ENCODE measurements around the gene LGR4. TPM values are rescaled to one million over a fixed set of nuclear protein-coding genes. Genes with fewer than 3 reads are reported as not detected.
"Not testable (repeated sequence)": the region's sequence is repeated elsewhere in the genome, so short reads cannot be mapped to it uniquely, and the experiment has no call there.

Gene LGR4
- total RNA-seq, 1 donor from 2014 or later = 154 TPM

DNA sequence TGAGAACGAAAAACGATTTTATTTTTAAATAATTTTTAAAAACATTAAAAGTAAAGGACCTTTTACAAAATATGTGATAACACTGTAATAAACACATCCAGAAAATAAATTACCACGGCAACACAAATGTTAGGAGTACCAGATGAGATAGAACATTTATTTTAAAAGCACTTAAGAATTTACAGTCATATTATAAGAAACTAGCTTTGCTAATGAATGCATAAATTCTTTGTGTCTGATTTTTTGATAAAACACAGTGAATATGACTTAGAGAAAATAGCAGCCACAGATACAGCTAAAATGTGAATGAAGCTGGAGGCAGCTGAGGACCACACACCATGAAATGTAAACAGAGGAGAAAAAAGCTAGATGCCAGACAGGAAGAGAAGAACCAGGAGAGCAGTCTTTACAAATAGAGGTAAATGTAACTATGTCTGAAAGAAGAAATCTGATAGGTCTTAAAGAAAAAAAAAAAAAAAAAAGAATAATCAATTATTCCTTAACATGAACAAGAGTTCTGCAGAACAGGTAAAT is 124.2 kb downstream of the LGR4 start:
- Mint-ChIP-seq H3K4me3 (ENCODE audit: low read depth) (no peak overlapping the region), H3K9me3 (ENCODE audit: low read depth) (no peaks in the 10 kb centered on the region), H3K27ac (peak overlapping the region; percentile 12), H3K36me3 (ENCODE audit: insufficient read depth) (peaks cover 15% of the 10 kb centered on the region), H3K27me3 (no peaks in the 10 kb centered on the region), H3K4me1 (ENCODE audit: low read depth) (peaks cover 33% of the 10 kb centered on the region)
- no peak for TF ChIP-seq CTCF (IDR thresholded peaks at IDR 0.05; ENCODE audit: unreplicated experiment)
- no peak for DNase-seq (ENCODE audit: low spot score, unreplicated experiment)

- H3K27me3 Mint-ChIP-seq = no peaks in the 10 kb centered on the region
- peaks cover 14% of the 10 kb centered on the region for H3K36me3 Mint-ChIP-seq (ENCODE audit: insufficient read depth)
- peaks cover 33% of the 10 kb centered on the region for H3K4me1 Mint-ChIP-seq (ENCODE audit: low read depth)
- no peaks in the 10 kb centered on the region for H3K9me3 Mint-ChIP-seq (ENCODE audit: low read depth)
- peak overlapping the region; percentile 90 for H3K27ac Mint-ChIP-seq
- peak overlapping the region; percentile 30 for H3K4me3 Mint-ChIP-seq (ENCODE audit: low read depth)
- DNase-seq (ENCODE audit: low spot score, unreplicated experiment) = no peak
- TF ChIP-seq CTCF (IDR thresholded peaks at IDR 0.05; ENCODE audit: unreplicated experiment) = no peak
Measured at GRCh38 chr11:27347359-27348339, 124.9 kb downstream of the LGR4 start.

DNA sequence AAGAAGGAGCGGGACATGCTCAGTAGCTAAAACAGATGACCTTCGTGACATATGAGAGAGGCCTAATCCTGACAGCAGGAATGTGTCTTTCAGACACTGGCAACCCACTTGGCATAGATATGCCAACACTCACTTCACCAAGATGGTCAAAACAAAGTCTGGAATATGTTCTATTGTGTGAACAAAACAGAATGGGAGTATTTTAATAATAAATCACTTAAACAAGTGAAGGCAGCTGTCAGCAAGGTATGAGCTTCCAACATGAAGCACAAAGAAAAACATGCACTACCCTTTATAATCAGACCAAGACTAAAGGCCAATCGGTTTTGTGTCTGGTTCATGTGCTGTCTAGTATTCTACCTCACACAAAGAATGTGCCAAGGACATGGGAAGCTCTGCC is 132.6 kb downstream of the LGR4 start:
- Mint-ChIP-seq H3K27me3 (no peaks in the 10 kb centered on the region), H3K9me3 (ENCODE audit: low read depth) (no peaks in the 10 kb centered on the region), H3K27ac (no peak overlapping the region), H3K4me3 (ENCODE audit: low read depth) (no peak overlapping the region), H3K4me1 (ENCODE audit: low read depth) (no peaks in the 10 kb centered on the region), H3K36me3 (ENCODE audit: insufficient read depth) (peaks cover 23% of the 10 kb centered on the region)
- TF ChIP-seq CTCF (IDR thresholded peaks at IDR 0.05; ENCODE audit: unreplicated experiment) = no peak
- no peak for DNase-seq (ENCODE audit: low spot score, unreplicated experiment)

DNA sequence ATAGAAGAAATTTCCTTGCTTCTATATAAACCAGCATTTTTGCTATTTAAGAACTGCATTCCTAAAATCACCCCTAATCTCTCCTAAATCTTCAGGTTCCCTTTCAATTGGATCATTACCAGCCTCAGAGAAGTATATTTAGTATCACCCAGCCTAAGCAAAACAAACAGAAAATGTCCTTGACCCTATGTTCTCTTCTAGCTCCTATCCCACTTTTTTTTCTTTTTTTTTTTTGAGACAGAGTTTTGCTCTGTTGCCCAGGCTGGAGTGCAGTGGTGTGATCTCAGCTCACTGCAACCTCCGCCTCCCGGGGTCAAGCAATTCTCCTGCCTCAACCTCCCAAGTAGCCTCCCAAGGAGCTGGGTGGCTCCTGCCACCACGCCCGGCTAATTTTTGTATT is 137.8 kb downstream of the LGR4 start:
- not testable (repeated sequence) for H3K9me3 Mint-ChIP-seq (ENCODE audit: low read depth); H3K4me1 Mint-ChIP-seq (ENCODE audit: low read depth); H3K27ac Mint-ChIP-seq; H3K4me3 Mint-ChIP-seq (ENCODE audit: low read depth); DNase-seq (ENCODE audit: low spot score, unreplicated experiment); H3K27me3 Mint-ChIP-seq
- H3K36me3 Mint-ChIP-seq (ENCODE audit: insufficient read depth) = peaks cover 28% of the 10 kb centered on the region

GRCh38 chr11:27331981-27332380 is 140.6 kb downstream of the LGR4 start:
- Mint-ChIP-seq H3K4me1 (ENCODE audit: low read depth) (peaks cover 4% of the 10 kb centered on the region), H3K27me3 (no peaks in the 10 kb centered on the region), H3K9me3 (ENCODE audit: low read depth) (no peaks in the 10 kb centered on the region), H3K4me3 (ENCODE audit: low read depth) (no peak overlapping the region), H3K36me3 (ENCODE audit: insufficient read depth) (peaks cover 36% of the 10 kb centered on the region), H3K27ac (no peak overlapping the region)
- no peak for TF ChIP-seq CTCF (IDR thresholded peaks at IDR 0.05; ENCODE audit: unreplicated experiment)
- DNase-seq (ENCODE audit: low spot score, unreplicated experiment) = no peak
